ENCODE data around the gene ZHX3.

DNA sequence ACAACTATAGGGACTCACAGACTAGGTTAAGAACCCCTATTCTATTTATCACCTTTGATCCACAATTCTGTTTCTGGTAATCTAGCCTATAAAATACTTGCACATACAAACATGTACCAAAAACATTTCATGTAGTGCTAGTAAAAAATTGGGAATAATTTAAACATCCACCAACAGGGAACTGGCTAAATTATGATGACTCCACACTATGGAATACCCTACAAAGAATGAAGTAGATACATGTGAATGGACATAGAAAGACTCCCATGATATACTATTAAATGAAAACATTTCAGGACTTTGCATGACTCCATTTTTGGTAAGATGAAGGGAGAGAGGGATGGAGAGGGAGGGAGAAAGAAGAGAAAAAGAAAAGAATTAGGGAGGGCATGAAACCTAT is 58.2 kb downstream of the ZHX3 start:
- TF ChIP-seq, protein P1, sequence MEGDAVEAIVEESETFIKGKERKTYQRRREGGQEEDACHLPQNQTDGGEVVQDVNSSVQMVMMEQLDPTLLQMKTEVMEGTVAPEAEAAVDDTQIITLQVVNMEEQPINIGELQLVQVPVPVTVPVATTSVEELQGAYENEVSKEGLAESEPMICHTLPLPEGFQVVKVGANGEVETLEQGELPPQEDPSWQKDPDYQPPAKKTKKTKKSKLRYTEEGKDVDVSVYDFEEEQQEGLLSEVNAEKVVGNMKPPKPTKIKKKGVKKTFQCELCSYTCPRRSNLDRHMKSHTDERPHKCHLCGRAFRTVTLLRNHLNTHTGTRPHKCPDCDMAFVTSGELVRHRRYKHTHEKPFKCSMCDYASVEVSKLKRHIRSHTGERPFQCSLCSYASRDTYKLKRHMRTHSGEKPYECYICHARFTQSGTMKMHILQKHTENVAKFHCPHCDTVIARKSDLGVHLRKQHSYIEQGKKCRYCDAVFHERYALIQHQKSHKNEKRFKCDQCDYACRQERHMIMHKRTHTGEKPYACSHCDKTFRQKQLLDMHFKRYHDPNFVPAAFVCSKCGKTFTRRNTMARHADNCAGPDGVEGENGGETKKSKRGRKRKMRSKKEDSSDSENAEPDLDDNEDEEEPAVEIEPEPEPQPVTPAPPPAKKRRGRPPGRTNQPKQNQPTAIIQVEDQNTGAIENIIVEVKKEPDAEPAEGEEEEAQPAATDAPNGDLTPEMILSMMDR (IDR thresholded peaks at IDR 0.05), result no peak
- TF ChIP-seq POLR2AphosphoS5 (IDR thresholded peaks at IDR 0.05), result no peak

All from suprapubic skin (tissue), 3 donors.